Mammary epithelial cell (primary cell): ENCODE data around the gene HSPA9.

ENCODE experiments used
- CTCF ChIP-seq, 2 donors: IDR thresholded peaks in 1 of 2; conservative IDR thresholded peaks in 1 of 2; 2 replicates each; pipeline ENCODE4 v1.5.1; 2011 to 2012; ENCODE audit warnings: inconsistent platforms in 2 of 2, low read length in 2 of 2, mild to moderate bottlenecking in 2 of 2, control low read depth in 1 of 2, low read depth in 1 of 2; ENCODE audit not compliant: insufficient read depth in 1 of 2; ENCODE audit errors: extremely low read depth in 1 of 2
- EZH2 ChIP-seq: IDR thresholded peaks from 2 replicates; pipeline ENCODE4 v1.6.1; 2012; ENCODE audit warnings: low read length, inconsistent platforms, borderline replicate concordance

DNA sequence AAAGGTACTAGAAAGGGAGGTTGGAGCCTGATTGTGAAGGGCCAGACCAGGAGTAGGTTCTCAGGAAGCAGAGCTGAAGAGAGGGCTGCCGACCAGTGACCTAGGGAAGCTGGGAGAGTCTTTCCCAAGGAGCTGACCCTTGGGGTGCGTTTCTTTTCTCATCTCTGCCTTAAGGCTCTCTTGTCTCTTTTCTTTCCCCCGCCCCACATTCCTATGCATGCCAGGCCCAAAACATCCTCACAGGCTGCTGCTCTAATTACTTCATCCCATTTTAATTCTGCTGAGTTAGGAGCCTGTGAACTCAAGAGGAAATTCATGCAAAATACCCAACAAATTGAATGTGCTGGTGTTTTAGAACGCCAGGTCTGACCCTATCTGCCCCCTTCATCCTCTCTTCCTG lies 46.9 kb upstream of the HSPA9 start:
- TF ChIP-seq EZH2 (no peak), CTCF (conservative IDR thresholded peaks at IDR 0.05 in 1 of 2, IDR thresholded peaks at IDR 0.05 in 1 of 2; ENCODE audit: extremely low read depth in 1 of 2, insufficient read depth in 1 of 2, low read depth in 1 of 2, low read length in 2 of 2) (no peak)
